Fibroblast of lung (primary cell): ENCODE results near the gene ADH4. TPM values are rescaled to one million over a fixed set of nuclear protein-coding genes. Genes with fewer than 3 reads are reported as not detected.

Experiments used
- DNase-seq, 2 donors: peaks; one replicate each; pipeline versions ENCODE4 v3.0.0 to v3.0.0-alpha.2; 2010; ENCODE audit warnings: low read depth in 2 of 2
- H2AFZ ChIP-seq: 2 replicates; pipeline ENCODE4 v1.5.1; 2012; ENCODE audit warnings: low read length, control low read depth, inconsistent platforms
- H3K27ac ChIP-seq: 2 replicates; pipeline ENCODE4 v1.5.1; 2011; ENCODE audit warnings: low read length, control low read depth; ENCODE audit not compliant: insufficient read depth
- H3K27me3 ChIP-seq: 2 replicates; pipeline ENCODE4 v1.5.1; 2011; ENCODE audit warnings: mild to moderate bottlenecking, low read length; ENCODE audit not compliant: control insufficient read depth, insufficient read depth
- H3K36me3 ChIP-seq: 2 replicates; pipeline ENCODE4 v1.5.1; 2011; ENCODE audit warnings: low read length; ENCODE audit not compliant: control insufficient read depth, insufficient read depth
- H3K4me1 ChIP-seq: 2 replicates; pipeline ENCODE4 v1.5.1; 2011; ENCODE audit warnings: low read length; ENCODE audit not compliant: control insufficient read depth, insufficient read depth; ENCODE audit errors: extremely low read depth
- H3K4me2 ChIP-seq: 2 replicates; pipeline ENCODE4 v1.5.1; 2011; ENCODE audit warnings: low read length, control low read depth; ENCODE audit not compliant: insufficient read depth; ENCODE audit errors: extremely low read depth
- H3K4me3 ChIP-seq, 4 experiments: fragments of 200-600 bp in 1 of 4; sonication (generic) in 1 of 4; replicated peaks in 1 of 4; 2 replicates each; pipeline ENCODE4 v1.5.1; 2011 to 2016; ENCODE audit warnings: low read length in 4 of 4, low read depth in 3 of 4, mild to moderate bottlenecking in 3 of 4, control low read depth in 2 of 4, inconsistent platforms in 1 of 4, mixed read lengths in 1 of 4; ENCODE audit not compliant: insufficient read depth in 1 of 4; ENCODE audit errors: control extremely low read depth in 1 of 4
- H3K79me2 ChIP-seq: 2 replicates; pipeline ENCODE4 v1.5.1; 2012; ENCODE audit warnings: mild to moderate bottlenecking, low read length, inconsistent platforms; ENCODE audit not compliant: control insufficient read depth, insufficient read depth
- H3K9ac ChIP-seq: 2 replicates; pipeline ENCODE4 v1.5.1; 2011; ENCODE audit warnings: mild to moderate bottlenecking, low read length, control low read depth; ENCODE audit not compliant: insufficient read depth
- H3K9me3 ChIP-seq: 2 replicates; pipeline ENCODE4 v1.5.1; 2012; ENCODE audit warnings: low read depth, low read length; ENCODE audit not compliant: control insufficient read depth, insufficient read depth
- H4K20me1 ChIP-seq: 2 replicates; pipeline ENCODE4 v1.5.1; 2011; ENCODE audit warnings: low read length; ENCODE audit not compliant: control insufficient read depth, insufficient read depth; ENCODE audit errors: extremely low read depth
- EZH2 ChIP-seq: IDR thresholded peaks from 2 replicates; pipeline ENCODE4 v1.5.1; 2012; ENCODE audit warnings: low read length, control low read depth, mild to moderate bottlenecking; ENCODE audit errors: missing control alignments
- polyA plus RNA-seq, 2 donors: library from polyadenylated mRNA; depleted of rRNA in 1 of 2; stranded (reverse) in 1 of 2; unstranded in 1 of 2; fragments of >200 nt; gene quantifications; 2 replicates each; pipeline ENCODE4 v1.2.1, GENCODE V29; 2011 to 2012; ENCODE audit warnings: missing spikeins in 1 of 2
- total RNA-seq: library from RNA; depleted of rRNA; stranded (reverse); fragments of >200 nt; gene quantifications from 2 replicates; pipeline ENCODE4 v1.2.1, GENCODE V29; 2014
- TF ChIP-seq, protein P1 (sequence below), 2 donors: IDR thresholded peaks in 1 of 2; conservative IDR thresholded peaks in 1 of 2; 1 replicate in 1 of 2; 2 replicates in 1 of 2; pipeline ENCODE4 v1.5.1; 2011 to 2012; ENCODE audit warnings: low read length in 2 of 2, control low read depth in 1 of 2, inconsistent platforms in 1 of 2, low read depth in 1 of 2, mild to moderate bottlenecking in 1 of 2

The ADH4 gene
- total and polyA plus RNA-seq, 2 donors (not counting 1 experiment from before 2014, with no cell fraction given): 0.03 TPM; not detected in 1

DNA sequence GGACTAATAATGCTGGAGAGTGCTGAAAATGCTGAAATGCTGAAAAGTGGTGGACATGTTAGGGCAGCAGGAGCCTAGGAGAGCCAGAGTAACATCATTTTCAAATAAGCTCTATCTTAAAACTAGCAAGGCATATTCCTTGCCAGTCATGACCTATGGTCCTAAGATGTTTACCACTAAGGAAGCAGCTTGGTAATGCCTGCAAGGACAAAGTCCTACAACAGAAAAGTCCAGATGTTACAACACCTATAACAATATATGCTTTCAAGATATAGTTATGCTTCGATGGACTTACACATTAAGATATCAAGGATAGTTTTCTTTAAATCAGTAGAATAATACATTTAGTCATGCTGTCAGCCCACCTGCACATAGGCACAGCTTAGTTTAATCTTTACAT is 4.5 kb upstream of the ADH4 start:
- Histone ChIP-seq H3K79me2 (no peaks in the 10 kb centered on the region), H2AFZ (no peak overlapping the region), H3K27me3 (no peaks in the 10 kb centered on the region), H3K9ac (no peak overlapping the region), H3K4me3 (no peak overlapping the region), H3K27ac (no peak overlapping the region), H3K9me3 (no peaks in the 10 kb centered on the region), H3K4me1 (no peaks in the 10 kb centered on the region), H3K4me2 (no peak overlapping the region), H4K20me1 (no peaks in the 10 kb centered on the region), H3K36me3 (no peaks in the 10 kb centered on the region)
- no peak for TF ChIP-seq EZH2
- TF ChIP-seq, protein P1, sequence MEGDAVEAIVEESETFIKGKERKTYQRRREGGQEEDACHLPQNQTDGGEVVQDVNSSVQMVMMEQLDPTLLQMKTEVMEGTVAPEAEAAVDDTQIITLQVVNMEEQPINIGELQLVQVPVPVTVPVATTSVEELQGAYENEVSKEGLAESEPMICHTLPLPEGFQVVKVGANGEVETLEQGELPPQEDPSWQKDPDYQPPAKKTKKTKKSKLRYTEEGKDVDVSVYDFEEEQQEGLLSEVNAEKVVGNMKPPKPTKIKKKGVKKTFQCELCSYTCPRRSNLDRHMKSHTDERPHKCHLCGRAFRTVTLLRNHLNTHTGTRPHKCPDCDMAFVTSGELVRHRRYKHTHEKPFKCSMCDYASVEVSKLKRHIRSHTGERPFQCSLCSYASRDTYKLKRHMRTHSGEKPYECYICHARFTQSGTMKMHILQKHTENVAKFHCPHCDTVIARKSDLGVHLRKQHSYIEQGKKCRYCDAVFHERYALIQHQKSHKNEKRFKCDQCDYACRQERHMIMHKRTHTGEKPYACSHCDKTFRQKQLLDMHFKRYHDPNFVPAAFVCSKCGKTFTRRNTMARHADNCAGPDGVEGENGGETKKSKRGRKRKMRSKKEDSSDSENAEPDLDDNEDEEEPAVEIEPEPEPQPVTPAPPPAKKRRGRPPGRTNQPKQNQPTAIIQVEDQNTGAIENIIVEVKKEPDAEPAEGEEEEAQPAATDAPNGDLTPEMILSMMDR (conservative IDR thresholded peaks at IDR 0.05 in 1 of 2, IDR thresholded peaks at IDR 0.05 in 1 of 2; ENCODE audit: low read depth in 1 of 2, low read length in 2 of 2): no peak
- no peak for DNase-seq

DNA sequence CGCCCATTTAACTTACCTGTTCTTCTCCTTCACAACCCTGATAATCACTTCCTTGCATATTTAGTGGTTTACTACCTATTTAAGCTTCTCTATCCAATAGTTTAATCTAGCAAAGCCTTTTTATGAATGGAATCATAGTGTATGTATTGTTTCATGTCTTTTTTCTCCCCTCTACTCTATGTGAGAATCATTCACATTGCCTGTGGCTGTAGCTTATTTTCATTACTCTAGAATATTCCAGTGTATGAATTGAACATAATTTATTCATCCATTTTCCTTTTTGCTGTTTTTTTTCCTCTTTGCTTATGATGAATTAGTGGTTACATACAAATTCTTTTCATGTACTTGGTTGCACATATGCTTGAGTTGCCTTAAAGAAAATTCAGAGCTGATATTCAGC is 490 bp upstream of the ADH4 start:
- H4K20me1 ChIP-seq: no peaks in the 10 kb centered on the region
- H3K4me1 ChIP-seq: no peaks in the 10 kb centered on the region
- H3K9ac ChIP-seq: no peak overlapping the region
- TF ChIP-seq, protein P1 (conservative IDR thresholded peaks at IDR 0.05 in 1 of 2, IDR thresholded peaks at IDR 0.05 in 1 of 2; ENCODE audit: low read depth in 1 of 2, low read length in 2 of 2): no peak
- TF ChIP-seq EZH2: no peak
- H3K79me2 ChIP-seq: no peaks in the 10 kb centered on the region
- H3K27ac ChIP-seq: no peak overlapping the region
- H3K36me3 ChIP-seq: no peaks in the 10 kb centered on the region
- no peaks in the 10 kb centered on the region for H3K9me3 ChIP-seq
- no peaks in the 10 kb centered on the region for H3K27me3 ChIP-seq
- no peak for DNase-seq
- H2AFZ ChIP-seq: no peak overlapping the region
- H3K4me2 ChIP-seq: no peak overlapping the region
- H3K4me3 ChIP-seq: no peak overlapping the region

DNA sequence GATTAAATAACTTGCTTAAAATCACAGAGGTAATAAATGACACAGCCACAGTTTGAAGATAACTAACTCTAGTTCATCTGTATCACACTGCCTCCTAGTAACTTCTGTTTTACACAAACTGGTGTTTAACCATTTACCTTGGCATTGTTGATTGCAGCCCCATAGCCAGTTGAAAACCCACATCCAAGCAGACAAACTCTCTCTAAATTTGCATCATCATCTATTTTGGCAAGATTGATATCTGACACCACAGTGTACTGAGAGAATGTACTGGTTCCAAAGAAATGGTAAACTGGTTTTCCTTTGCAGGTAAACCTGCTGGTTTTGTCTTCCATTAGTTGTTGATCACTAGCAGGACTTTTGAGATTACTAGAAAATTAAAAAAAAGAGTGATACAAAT is 7.8 kb downstream of the ADH4 start:
- DNase-seq: no peak
- no peak overlapping the region for H3K4me2 ChIP-seq
- H3K9ac ChIP-seq: no peak overlapping the region
- H3K4me1 ChIP-seq: no peaks in the 10 kb centered on the region
- TF ChIP-seq EZH2: no peak
- TF ChIP-seq, protein P1 (conservative IDR thresholded peaks at IDR 0.05 in 1 of 2, IDR thresholded peaks at IDR 0.05 in 1 of 2; ENCODE audit: low read depth in 1 of 2, low read length in 2 of 2): no peak
- H3K9me3 ChIP-seq: no peaks in the 10 kb centered on the region
- no peaks in the 10 kb centered on the region for H3K36me3 ChIP-seq
- no peaks in the 10 kb centered on the region for H3K79me2 ChIP-seq
- no peak overlapping the region for H2AFZ ChIP-seq
- H3K27ac ChIP-seq: no peak overlapping the region
- no peak overlapping the region for H3K4me3 ChIP-seq
- no peaks in the 10 kb centered on the region for H4K20me1 ChIP-seq
- H3K27me3 ChIP-seq: no peaks in the 10 kb centered on the region
